Loucy (cell line): Measurements from ENCODE around the gene CD300E.

Experiments used
- H2AFZ ChIP-seq: fragments of 200-600 bp; sonication (generic); 2 replicates; pipeline ENCODE4 v1.6.0; 2016; ENCODE audit warnings: antibody characterized with exemption, mild to moderate bottlenecking, low read length, moderate library complexity
- H3F3A ChIP-seq: fragments of 200-600 bp; 2 replicates; pipeline ENCODE4 v1.6.0; 2016; ENCODE audit warnings: antibody characterized with exemption, low read depth, mild to moderate bottlenecking
- H3K27me3 ChIP-seq: fragments of 200-600 bp; sonication (generic); 2 replicates; pipeline ENCODE4 v1.6.1; 2014; ENCODE audit warnings: low read length, mild to moderate bottlenecking; ENCODE audit not compliant: insufficient read depth, poor library complexity, severe bottlenecking
- H3K36me3 ChIP-seq: fragments of 200-600 bp; sonication (generic); 2 replicates; pipeline ENCODE4 v1.6.1; 2016; ENCODE audit warnings: low read length; ENCODE audit not compliant: insufficient read depth
- H3K4me1 ChIP-seq: fragments of 200-600 bp; sonication (generic); 2 replicates; pipeline ENCODE4 v1.5.1; 2014; ENCODE audit warnings: low read length, mild to moderate bottlenecking; ENCODE audit not compliant: insufficient read depth, poor library complexity, severe bottlenecking
- H3K4me2 ChIP-seq: fragments of 200-600 bp; sonication (generic); 2 replicates; pipeline ENCODE4 v1.6.0; 2014; ENCODE audit warnings: antibody characterized with exemption, low read length, low read depth, mild to moderate bottlenecking; ENCODE audit not compliant: poor library complexity, severe bottlenecking
- H3K4me3 ChIP-seq: fragments of 200-600 bp; sonication (generic); 2 replicates; pipeline ENCODE4 v1.5.1; 2014; ENCODE audit warnings: low read length, mild to moderate bottlenecking, mixed read lengths; ENCODE audit not compliant: poor library complexity, severe bottlenecking
- H3K79me2 ChIP-seq: fragments of 200-600 bp; sonication (generic); 2 replicates; pipeline ENCODE4 v1.6.1; 2014; ENCODE audit warnings: low read length; ENCODE audit not compliant: insufficient read depth
- H3K9ac ChIP-seq: fragments of 200-600 bp; sonication (generic); 2 replicates; pipeline ENCODE4 v1.6.0; 2014; ENCODE audit warnings: mild to moderate bottlenecking, low read depth, low read length, moderate library complexity; ENCODE audit not compliant: poor library complexity, severe bottlenecking
- H3K9me2 ChIP-seq: fragments of 200-600 bp; sonication (generic); replicated peaks from 2 replicates; pipeline ENCODE4 v1.6.1; 2016; ENCODE audit warnings: low read depth, low read length, mixed read lengths
- H3K9me3 ChIP-seq: fragments of 200-600 bp; sonication (generic); 2 replicates; pipeline ENCODE4 v1.6.1; 2014; ENCODE audit warnings: mild to moderate bottlenecking, antibody characterized with exemption, low read length, low read depth; ENCODE audit not compliant: insufficient read depth
- H4K20me1 ChIP-seq: fragments of 200-600 bp; sonication (generic); 2 replicates; pipeline ENCODE4 v1.6.0; 2014; ENCODE audit warnings: antibody characterized with exemption, low read length, mild to moderate bottlenecking; ENCODE audit not compliant: insufficient read depth, poor library complexity, severe bottlenecking
- EZH2phosphoT487 ChIP-seq: fragments of 200-600 bp; IDR thresholded peaks from 2 replicates; pipeline ENCODE4 v1.6.1; 2018; ENCODE audit warnings: antibody characterized with exemption, mild to moderate bottlenecking, moderate library complexity, borderline replicate concordance
- TF ChIP-seq, protein P1 (sequence below): fragments of 200-600 bp; sonication (generic); conservative IDR thresholded peaks from 2 replicates; pipeline ENCODE4 v1.5.1; 2014; ENCODE audit warnings: mild to moderate bottlenecking, antibody characterized with exemption, low read length

Gene CD300E

DNA sequence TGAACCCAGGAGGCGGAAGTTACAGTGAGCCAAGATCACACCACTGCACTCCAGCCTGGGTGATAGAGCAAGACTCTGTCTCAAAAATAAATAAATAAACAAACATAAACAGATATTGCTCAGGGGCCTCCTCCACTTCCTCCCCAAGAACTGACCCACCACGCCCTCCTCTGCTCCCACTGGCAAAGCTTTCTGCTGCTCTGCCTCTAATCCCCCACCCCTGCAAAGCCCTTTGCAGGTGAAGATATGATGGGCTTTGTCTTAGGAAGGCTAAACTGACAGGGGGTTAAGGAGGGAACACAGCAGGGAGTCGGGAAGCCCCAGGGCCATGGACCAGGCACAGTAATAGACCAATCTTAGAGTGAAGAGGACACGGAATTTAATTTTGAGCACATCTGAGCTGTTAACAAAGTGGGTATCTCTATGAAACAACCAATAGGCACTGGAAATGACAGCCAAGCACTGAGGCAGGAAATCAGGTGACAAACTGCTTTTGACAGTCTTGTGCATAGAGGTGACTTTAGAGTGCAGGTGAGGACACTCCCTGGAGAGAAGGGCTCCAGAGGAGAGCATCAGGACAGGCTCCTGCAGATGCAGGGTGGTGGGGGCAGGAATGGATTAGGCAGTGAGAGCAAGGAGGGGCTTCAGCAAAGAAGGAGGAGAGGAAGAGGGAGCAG lies 25.1 kb downstream of the CD300E start:
- no peak overlapping the region for H2AFZ ChIP-seq
- H3K9ac ChIP-seq = no peak overlapping the region
- no peaks in the 10 kb centered on the region for H4K20me1 ChIP-seq
- H3F3A ChIP-seq = no peaks in the 10 kb centered on the region
- no peak overlapping the region for H3K4me3 ChIP-seq
- no peak overlapping the region for H3K4me2 ChIP-seq
- H3K9me3 ChIP-seq = no peaks in the 10 kb centered on the region
- TF ChIP-seq, protein P1, sequence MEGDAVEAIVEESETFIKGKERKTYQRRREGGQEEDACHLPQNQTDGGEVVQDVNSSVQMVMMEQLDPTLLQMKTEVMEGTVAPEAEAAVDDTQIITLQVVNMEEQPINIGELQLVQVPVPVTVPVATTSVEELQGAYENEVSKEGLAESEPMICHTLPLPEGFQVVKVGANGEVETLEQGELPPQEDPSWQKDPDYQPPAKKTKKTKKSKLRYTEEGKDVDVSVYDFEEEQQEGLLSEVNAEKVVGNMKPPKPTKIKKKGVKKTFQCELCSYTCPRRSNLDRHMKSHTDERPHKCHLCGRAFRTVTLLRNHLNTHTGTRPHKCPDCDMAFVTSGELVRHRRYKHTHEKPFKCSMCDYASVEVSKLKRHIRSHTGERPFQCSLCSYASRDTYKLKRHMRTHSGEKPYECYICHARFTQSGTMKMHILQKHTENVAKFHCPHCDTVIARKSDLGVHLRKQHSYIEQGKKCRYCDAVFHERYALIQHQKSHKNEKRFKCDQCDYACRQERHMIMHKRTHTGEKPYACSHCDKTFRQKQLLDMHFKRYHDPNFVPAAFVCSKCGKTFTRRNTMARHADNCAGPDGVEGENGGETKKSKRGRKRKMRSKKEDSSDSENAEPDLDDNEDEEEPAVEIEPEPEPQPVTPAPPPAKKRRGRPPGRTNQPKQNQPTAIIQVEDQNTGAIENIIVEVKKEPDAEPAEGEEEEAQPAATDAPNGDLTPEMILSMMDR = no peak
- no peak for TF ChIP-seq EZH2phosphoT487
- H3K36me3 ChIP-seq = no peaks in the 10 kb centered on the region
- no peaks in the 10 kb centered on the region for H3K27me3 ChIP-seq
- H3K79me2 ChIP-seq = no peaks in the 10 kb centered on the region
- no peaks in the 10 kb centered on the region for H3K9me2 ChIP-seq
- peaks cover 7% of the 10 kb centered on the region for H3K4me1 ChIP-seq

DNA sequence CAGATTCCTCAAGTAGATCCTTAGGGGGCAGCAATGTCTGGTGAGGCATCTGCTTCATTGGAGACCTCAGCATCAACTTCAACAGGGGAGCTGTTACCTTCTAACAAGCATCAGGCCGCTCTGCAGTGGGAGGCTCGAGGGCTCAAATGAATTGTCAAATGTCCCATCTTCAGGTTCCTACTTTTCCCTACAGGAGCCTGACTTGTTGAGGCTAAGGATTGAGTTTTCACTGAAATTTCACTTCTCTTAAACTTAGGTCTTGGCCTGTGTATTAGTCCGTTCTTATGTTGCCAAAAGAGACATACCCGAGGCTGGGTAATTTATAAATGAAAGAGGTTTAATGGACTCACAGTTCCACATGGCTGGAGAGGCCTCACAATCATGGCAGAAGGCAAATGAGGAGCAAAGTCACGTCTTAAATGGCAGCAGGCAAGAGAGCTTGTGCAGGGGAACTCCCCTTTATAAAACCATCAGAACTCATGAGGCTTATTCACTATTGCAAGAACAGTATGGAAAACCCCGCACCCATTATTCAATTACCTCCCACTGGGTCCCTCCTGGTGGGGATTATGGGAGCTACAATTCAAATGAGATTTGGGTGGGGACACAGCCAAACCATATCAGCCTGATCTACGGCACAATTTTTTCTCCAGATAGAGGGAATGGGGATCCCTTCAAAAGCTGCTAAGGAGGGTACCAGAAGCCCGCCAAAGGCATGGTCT lies 26.3 kb downstream of the CD300E start:
- Histone ChIP-seq H3K4me2 (no peak overlapping the region), H3K4me3 (no peak overlapping the region), H3K27me3 (no peaks in the 10 kb centered on the region), H3K36me3 (no peaks in the 10 kb centered on the region), H3K4me1 (peaks cover 7% of the 10 kb centered on the region), H3K9me2 (no peaks in the 10 kb centered on the region), H2AFZ (no peak overlapping the region), H4K20me1 (no peaks in the 10 kb centered on the region), H3K9ac (no peak overlapping the region), H3K9me3 (no peaks in the 10 kb centered on the region), H3F3A (no peaks in the 10 kb centered on the region), H3K79me2 (no peaks in the 10 kb centered on the region)
- TF ChIP-seq, protein P1 = no peak
- TF ChIP-seq EZH2phosphoT487 = no peak

DNA sequence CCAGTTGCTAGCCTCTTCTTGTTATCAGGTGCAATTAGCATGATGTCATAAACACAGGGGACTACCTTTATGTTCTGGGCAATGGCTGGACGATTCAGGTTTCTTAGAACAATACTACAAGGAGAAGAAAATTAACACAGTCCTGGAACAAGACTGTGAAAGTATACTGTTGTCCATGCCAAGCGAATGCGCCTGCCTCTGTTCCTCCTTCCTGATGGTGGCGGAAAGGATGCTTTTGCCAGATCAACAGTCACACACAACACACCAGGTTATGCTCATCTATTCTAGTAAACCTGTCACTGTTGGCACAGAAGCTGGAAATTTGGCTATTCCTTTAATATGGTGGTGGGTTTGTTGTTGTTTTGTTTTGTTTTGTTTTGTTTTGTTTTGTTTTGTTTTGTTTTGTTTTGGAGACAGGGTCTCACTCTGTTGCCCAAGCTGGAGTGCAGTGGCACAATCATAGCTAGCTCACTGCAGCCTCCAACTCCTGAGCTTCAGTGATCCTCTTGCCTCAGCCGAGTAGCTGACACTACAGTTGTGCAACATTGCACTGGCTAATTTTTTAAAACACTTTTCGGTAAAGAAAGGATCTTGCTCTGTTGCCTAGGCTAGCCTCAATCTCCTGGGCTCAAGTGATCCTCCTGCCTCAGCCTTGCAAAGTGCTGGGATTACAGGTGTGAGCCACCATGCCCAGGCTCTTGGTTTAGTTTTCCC lies 28.3 kb downstream of the CD300E start:
- Histone ChIP-seq H3K79me2 (no peaks in the 10 kb centered on the region), H3K4me2 (no peak overlapping the region), H4K20me1 (no peaks in the 10 kb centered on the region), H2AFZ (no peak overlapping the region), H3K36me3 (no peaks in the 10 kb centered on the region), H3K9me3 (no peaks in the 10 kb centered on the region), H3F3A (no peaks in the 10 kb centered on the region), H3K9me2 (no peaks in the 10 kb centered on the region), H3K4me3 (no peak overlapping the region), H3K4me1 (peaks cover 7% of the 10 kb centered on the region), H3K9ac (no peak overlapping the region), H3K27me3 (no peaks in the 10 kb centered on the region)
- no peak for TF ChIP-seq EZH2phosphoT487
- TF ChIP-seq, protein P1 = no peak
